Keratinocyte (primary cell): ENCODE results near the gene TLE1.

Experiments used
- EZH2 ChIP-seq: IDR thresholded peaks from one replicate; pipeline ENCODE4 v1.6.1; 2012; ENCODE audit warnings: inconsistent platforms, mild to moderate bottlenecking, low read length, moderate library complexity
- TF ChIP-seq, protein P1 (sequence below), 3 experiments: IDR thresholded peaks in 1 of 3; conservative IDR thresholded peaks in 1 of 3; optimal IDR thresholded peaks in 1 of 3; 2 replicates in 2 of 3; 3 replicates in 1 of 3; pipeline versions ENCODE3 to v1.5.1; 2011; ENCODE audit warnings: low read length in 3 of 3, mild to moderate bottlenecking in 3 of 3, moderate library complexity in 2 of 3, control low read depth in 1 of 3, inconsistent platforms in 1 of 3; ENCODE audit not compliant: insufficient read depth in 2 of 3; ENCODE audit errors: extremely low read depth in 1 of 3

DNA sequence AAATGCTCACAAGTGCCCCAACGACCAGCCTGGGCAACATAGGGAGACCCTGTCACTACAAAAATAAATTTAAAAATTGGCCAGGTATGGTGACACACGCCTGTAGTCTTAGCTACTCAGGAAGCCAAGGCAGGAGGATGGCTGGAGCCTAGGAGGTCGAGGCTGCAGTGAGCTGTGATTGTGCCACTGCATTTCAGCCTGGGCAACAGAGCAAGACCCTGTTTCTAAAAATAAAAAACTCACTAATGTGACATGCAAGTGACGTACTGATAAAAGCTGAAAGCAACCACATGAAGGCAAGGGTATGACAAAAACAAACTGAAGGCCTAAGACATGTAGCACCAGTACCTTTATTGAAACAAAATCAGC lies 81.1 kb downstream of the TLE1 start:
- TF ChIP-seq EZH2: no peak
- TF ChIP-seq, protein P1, sequence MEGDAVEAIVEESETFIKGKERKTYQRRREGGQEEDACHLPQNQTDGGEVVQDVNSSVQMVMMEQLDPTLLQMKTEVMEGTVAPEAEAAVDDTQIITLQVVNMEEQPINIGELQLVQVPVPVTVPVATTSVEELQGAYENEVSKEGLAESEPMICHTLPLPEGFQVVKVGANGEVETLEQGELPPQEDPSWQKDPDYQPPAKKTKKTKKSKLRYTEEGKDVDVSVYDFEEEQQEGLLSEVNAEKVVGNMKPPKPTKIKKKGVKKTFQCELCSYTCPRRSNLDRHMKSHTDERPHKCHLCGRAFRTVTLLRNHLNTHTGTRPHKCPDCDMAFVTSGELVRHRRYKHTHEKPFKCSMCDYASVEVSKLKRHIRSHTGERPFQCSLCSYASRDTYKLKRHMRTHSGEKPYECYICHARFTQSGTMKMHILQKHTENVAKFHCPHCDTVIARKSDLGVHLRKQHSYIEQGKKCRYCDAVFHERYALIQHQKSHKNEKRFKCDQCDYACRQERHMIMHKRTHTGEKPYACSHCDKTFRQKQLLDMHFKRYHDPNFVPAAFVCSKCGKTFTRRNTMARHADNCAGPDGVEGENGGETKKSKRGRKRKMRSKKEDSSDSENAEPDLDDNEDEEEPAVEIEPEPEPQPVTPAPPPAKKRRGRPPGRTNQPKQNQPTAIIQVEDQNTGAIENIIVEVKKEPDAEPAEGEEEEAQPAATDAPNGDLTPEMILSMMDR (optimal IDR thresholded peaks at IDR 0.05 in 1 of 3, IDR thresholded peaks at IDR 0.05 in 1 of 3, conservative IDR thresholded peaks at IDR 0.05 in 1 of 3; ENCODE audit: extremely low read depth in 1 of 3, insufficient read depth in 2 of 3, low read length in 3 of 3): no peak
